CD4-positive, alpha-beta T cell treated with Interleukin-15 for 4 hours (primary cell): Measurements from ENCODE around the gene SMAD5.

Experiments
- DNase-seq: peaks from one replicate; pipeline ENCODE4 v3.0.0-alpha.2; 2020; ENCODE audit warnings: low spot score

Gene SMAD5

DNA sequence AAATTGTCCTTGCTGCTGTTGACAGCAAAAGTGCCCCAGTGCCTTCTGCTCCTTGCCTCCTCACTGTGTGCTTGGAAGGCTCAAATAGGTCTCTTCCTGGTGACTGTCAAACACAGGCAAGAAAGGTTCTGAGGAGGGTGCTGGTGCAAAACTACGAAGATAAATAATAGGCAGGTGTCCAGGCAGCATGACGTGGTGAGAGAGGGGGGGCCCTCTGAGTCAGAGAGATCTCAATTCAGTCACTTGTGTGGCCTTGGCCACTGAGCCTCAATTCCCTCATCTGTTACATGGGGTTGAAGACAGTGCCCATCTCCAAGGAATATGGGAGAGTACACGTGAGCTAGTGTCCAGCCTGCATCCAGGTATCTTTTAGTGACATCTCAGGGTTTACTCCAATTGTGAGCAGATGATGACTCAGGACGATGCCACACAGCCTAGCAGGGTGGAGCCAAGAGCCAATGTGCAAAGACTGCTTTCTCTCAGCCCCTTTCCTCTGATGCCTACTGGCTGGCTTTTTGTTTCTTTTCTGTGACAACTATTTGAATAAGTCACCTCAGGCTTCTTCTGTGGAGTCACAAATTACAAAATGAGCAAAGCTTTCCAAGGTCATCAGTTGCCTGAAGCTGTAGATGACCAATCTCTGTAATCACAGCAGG lies 90.1 kb downstream of the SMAD5 start:
- DNase-seq, result no peak

DNA sequence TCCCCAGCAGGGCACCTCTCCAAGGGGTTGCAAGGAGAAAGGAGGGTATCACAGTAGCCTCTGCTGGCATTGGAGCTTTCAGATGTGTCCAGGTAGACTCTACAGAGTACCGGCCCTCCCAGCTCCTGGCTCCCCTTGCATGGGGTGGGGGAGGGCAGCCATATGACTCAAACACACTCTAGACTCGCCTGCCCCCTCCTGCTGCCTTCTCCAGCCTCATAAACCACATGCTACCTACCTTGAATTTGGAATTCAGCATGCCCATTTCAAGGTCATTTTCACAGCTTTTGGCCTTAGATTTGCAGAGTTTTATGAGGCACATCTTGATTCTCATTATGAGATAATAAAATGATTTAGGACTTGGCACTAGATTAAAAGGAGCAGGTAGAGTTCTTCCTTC lies 93.2 kb downstream of the SMAD5 start:
- DNase-seq, result no peak

DNA sequence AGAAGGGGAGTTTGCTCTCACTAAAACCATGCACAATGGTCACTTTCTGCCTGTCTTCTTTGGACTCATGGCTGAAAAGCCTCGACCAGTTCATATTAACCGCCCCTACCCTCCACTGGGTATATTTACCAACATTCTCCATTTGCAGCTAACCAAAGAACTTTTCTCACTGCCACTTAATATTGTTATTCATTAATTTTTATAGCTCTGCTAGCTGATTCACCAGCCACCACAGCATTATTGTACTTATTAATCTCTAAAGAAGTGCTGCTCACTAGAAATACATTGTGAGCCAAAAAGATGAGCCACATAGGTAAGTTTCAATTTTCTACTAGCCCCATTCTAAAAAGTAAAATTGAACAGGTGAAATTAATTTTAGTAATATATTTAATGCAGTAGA lies 93.8 kb downstream of the SMAD5 start:
- no peak for DNase-seq

DNA sequence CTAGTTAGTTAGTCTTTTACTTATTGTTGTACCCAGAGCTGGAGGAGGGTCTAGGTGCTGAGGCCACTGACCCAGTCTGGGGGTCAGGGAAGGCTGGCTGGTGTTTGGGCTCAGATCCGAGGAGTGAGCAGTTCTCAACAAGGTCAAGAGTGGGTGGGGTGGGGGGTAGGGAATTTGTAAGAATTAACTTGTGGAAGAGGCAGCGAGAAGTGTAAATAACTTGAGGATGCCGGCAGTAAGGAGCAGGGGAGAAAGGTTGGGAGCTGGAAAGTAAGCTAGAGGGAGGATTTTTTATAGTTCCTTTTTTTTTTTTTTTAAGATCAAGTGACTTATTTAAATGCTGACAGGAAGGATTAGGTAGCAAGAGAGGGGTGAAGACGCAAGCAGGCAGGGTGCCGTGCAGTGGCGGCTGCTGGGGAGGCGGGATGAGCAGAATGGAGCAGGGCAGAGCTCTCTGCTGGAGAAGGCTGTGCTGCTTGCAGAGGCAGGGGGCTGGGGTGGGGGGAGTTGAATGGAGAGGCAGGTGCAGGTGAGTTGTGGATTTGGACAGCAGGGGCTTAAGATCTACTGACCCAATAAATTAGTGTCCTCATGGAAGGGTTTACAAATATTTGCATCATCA lies 95.6 kb downstream of the SMAD5 start:
- no peak for DNase-seq

DNA sequence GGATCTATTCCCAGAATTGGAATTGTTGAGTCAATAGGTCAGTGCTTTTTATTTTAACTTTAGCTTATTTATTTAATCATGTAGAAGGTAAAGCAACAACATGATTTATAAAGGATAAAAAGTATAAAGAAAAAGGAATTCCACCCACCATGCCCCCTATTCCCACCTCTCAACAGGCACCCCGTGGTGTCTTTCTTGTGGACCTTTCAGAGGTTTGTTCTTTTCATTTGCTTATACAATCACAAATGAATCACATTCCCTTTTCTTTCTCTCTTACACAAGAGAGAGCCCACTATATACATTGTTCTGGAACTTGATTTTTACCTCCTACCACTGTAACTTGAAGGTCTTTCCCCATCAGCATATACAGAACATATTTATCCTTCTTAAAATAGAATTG lies 97.5 kb downstream of the SMAD5 start:
- no peak for DNase-seq

DNA sequence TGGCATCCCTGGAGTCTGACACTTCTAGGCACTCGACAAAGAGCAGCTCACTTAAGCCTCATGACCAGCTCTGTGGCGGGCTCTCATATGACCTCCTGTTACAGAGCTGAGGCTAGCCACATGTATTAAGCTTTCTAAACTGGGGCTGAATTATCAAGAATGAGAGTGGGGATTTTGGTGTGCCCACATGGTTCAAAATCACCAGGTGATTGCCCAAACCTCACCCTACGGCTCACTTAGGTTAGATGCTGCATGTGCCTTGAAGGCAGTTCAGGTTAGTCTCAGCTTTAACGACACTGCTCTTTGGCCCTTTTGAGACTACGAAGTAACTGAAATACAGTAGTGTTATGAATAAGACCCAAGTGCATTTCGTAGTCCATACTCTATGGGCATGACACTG lies 99.7 kb downstream of the SMAD5 start:
- DNase-seq, result no peak
